Bronchial epithelial cell (primary cell): ENCODE measurements around the gene SIMC1. TPM values are rescaled to one million over a fixed set of nuclear protein-coding genes. Genes with fewer than 3 reads are reported as not detected.
"Not testable (repeated sequence)": the region's sequence is repeated elsewhere in the genome, so short reads cannot be mapped to it uniquely, and the experiment has no call there.

ENCODE experiments used
- DNase-seq: peaks from one replicate; pipeline ENCODE4 v3.0.0-alpha.2; 2010; ENCODE audit warnings: low read depth
- FAIRE-seq: peaks from 2 replicates; lab custom pipeline; 2011; peaks lifted over from hg19 to GRCh38; lab: Jason Lieb, UNC
- H3K27me3 ChIP-seq: 2 replicates; pipeline ENCODE4 v1.5.1; 2011; ENCODE audit warnings: low read length; ENCODE audit not compliant: control insufficient read depth, insufficient read depth
- H3K36me3 ChIP-seq: 2 replicates; pipeline ENCODE4 v1.5.1; 2011; ENCODE audit warnings: low read length; ENCODE audit not compliant: control insufficient read depth, insufficient read depth
- H3K4me3 ChIP-seq: 2 replicates; pipeline ENCODE4 v1.5.1; 2011; ENCODE audit warnings: mild to moderate bottlenecking, low read depth, low read length, control low read depth
- total RNA-seq: library from RNA; depleted of rRNA; stranded (reverse); fragments of >200 nt; gene quantifications from 2 replicates; pipeline ENCODE4 v1.2.1, GENCODE V29; 2014
- TF ChIP-seq, protein P1 (sequence below): IDR thresholded peaks from 2 replicates; pipeline ENCODE4 v1.5.1; 2011; ENCODE audit warnings: mild to moderate bottlenecking, moderate library complexity, low read length, control low read depth, inconsistent platforms; ENCODE audit not compliant: insufficient read depth, severe bottlenecking

Gene SIMC1
- total RNA-seq, 1 donor from 2014 or later, result 1.3 TPM

DNA sequence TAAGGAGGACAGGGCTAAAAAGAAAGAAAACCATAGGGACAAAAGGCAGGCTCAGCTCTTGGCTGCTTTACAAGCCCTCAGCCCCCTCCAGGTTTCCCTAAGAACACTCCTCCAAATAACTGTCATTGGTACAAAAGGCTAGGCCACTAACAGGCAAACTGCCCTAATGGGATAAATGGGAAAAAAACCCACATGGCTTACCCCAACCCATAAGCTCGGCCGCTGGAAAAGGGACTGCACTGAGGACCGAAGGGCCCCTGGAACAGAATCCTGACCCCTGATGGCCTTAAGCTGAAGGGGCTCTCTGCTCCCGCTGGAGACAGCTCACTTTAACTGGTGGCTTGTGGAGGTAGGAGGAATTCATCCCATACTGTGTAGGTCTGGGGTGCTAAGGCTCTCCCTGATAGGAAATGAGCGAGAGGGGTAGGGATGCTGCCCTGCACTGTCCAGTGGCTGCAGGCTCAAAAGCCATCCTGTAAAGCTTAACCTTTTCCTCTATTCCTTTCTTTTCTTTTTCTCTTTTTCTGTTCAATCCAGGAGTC is 21.0 kb upstream of the SIMC1 start:
- DNase-seq, H3K27me3 ChIP-seq, H3K4me3 ChIP-seq, H3K36me3 ChIP-seq: not testable (repeated sequence)
- peak; percentile 66 for FAIRE-seq

DNA sequence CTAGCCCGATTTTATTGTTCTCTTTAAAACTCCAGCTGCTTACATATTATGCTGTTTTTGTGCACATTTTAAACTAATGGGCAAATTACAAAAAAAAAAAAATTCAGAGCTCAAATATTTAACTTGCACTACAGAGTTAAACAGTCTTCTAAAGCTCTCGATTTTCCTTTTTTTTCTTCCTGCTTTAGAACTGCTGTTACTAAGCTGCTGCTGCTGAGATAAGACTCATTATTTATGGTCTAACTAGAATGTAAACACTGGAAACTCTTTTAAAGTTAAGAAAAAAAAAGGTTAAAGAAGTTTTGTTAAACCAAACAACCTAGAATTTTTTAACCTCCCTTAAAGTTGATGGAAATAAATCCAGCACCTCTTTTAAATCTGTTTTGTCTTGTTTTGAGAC is 20.5 kb upstream of the SIMC1 start:
- FAIRE-seq, DNase-seq, H3K36me3 ChIP-seq, H3K4me3 ChIP-seq, H3K27me3 ChIP-seq: not testable (repeated sequence)

DNA sequence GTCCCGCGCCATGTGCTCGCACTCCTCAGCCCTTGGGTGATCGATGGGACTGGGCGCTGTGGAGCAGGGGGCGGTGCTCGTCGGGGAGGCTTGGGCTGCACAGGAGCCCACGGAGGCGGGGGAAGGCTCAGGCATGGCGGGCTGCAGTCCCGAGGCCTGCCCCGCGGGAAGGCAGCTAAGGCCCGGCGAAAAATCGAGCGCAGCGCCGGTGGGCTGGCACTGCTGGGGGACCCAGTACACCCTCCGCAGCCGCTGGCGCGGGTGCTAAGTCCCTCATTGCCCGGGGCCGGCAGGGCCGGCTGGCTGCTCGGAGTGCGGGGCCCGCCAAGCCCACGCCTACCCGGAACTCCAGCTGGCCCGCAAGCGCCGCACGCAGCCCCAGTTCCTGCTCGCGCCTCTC is 16.2 kb upstream of the SIMC1 start:
- not testable (repeated sequence) for FAIRE-seq, H3K4me3 ChIP-seq, H3K36me3 ChIP-seq, DNase-seq, H3K27me3 ChIP-seq

DNA sequence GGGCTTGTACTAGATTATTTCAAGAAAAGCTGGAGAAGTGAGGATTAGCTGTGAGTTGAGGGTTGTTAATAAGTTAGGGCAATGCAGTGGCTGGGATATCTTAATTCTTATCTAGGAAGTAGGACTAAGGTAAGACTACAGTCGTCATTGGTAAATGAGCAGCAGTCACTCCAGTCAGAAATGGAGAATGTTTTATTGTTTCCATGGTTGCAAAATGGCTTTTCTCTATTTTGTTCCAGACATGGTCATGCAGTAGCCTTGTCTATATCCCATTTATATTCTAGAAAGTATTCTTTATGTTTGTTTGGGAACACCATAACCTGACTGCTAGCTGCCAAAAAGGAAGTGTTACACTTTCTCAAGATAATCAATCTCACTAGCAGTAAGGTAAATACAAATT is 9.9 kb upstream of the SIMC1 start:
- not testable (repeated sequence) for H3K27me3 ChIP-seq, FAIRE-seq, H3K4me3 ChIP-seq, H3K36me3 ChIP-seq, DNase-seq

DNA sequence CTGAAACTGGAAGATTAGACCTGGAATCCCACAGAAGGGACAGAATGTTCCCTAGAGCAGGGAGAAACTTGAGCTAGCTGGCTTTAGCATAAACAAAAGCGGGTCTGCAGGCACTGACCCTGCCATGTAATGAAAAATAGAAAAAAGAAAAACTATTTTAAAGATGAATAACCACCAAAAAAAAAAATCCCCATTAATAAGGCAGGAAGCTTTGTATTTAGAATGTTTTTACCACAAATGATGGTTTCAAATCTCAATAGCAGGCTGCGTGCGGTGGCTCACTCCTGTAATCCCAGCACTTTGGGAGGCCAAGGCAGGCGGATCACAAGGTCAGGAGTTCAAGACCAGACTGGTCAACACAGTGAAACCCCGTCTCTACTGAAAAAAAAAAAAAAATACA is 5.0 kb upstream of the SIMC1 start:
- not testable (repeated sequence) for H3K4me3 ChIP-seq, H3K36me3 ChIP-seq, DNase-seq, FAIRE-seq, H3K27me3 ChIP-seq

DNA sequence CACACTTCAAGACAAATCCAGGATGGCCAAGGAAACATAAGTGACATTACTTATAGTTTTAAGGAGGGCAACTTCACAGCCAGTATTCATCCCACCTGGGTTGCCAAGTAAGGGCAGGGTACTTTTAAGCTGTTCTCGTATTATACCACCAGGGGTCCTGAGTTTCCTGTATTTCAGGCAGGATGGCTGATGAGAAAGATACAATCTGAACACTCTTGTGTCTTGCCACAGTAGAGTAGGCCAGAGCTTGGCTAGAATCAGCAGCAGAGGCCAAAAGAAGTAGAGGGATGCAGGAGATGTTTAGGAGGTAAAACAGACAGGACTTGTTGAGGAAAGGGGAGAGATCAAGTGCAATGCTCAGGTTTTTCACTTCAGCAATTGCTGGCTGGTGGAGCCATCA is 3.1 kb upstream of the SIMC1 start:
- TF ChIP-seq, protein P1, sequence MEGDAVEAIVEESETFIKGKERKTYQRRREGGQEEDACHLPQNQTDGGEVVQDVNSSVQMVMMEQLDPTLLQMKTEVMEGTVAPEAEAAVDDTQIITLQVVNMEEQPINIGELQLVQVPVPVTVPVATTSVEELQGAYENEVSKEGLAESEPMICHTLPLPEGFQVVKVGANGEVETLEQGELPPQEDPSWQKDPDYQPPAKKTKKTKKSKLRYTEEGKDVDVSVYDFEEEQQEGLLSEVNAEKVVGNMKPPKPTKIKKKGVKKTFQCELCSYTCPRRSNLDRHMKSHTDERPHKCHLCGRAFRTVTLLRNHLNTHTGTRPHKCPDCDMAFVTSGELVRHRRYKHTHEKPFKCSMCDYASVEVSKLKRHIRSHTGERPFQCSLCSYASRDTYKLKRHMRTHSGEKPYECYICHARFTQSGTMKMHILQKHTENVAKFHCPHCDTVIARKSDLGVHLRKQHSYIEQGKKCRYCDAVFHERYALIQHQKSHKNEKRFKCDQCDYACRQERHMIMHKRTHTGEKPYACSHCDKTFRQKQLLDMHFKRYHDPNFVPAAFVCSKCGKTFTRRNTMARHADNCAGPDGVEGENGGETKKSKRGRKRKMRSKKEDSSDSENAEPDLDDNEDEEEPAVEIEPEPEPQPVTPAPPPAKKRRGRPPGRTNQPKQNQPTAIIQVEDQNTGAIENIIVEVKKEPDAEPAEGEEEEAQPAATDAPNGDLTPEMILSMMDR, result peak; percentile 22
- H3K4me3 ChIP-seq, H3K27me3 ChIP-seq, H3K36me3 ChIP-seq, FAIRE-seq: not testable (repeated sequence)
- peak; percentile 37 for DNase-seq

DNA sequence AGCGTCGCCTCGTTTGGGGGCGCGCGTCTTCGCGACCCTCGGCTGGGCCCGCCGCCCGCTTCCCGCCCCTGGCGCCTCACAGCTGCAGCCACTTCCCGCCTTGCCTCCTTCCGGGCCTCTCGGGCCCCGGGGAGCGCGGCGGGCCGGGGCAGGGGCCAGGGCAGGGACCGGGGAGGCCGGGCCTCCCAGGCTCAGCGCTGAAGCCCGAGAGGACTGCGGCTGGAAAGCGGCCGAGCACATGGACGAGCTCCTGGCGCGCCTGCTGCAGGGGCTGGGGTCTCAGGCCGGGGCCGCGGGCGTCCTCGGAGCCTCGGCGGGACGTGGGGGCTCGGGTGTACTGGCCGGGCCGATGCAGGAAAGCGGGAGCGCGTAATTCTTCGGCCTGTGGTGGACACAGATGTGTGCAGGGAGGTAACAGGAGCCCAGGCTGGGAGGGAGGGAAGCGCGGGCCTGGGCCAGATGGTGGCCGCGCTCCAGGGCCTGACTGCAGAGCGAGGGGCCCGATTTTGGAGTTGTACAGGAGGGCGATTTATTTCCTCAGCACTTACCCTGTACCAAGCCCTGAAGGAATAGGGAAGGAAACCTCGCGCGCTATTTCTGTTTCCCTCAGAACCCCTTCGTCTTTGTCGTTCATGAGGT is 540 bp downstream of the SIMC1 start:
- H3K36me3 ChIP-seq, DNase-seq, FAIRE-seq, H3K27me3 ChIP-seq: not testable (repeated sequence)
- H3K4me3 ChIP-seq, result peak overlapping the region; percentile 36

DNA sequence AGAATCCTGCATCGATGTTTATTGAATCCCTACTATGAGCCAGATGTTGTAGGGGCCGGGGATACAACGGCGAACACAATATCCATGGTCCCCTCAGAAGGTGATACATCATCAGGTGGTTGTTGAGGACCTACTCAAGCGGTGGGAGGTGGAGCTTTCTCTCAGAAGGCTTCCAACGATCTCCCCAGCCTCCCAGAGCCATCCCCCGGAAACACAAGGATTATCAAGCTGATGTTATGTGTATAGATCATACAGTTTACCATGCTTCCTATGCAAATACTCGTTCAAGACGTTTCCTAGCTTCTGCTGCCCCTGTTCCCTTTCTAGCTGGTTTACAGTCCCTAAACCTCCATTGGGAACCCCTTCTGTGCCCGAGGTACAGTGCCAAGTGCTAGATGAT is 1.1 kb downstream of the SIMC1 start:
- not testable (repeated sequence) for H3K27me3 ChIP-seq, H3K36me3 ChIP-seq, DNase-seq, H3K4me3 ChIP-seq
- peak; percentile 40 for FAIRE-seq

DNA sequence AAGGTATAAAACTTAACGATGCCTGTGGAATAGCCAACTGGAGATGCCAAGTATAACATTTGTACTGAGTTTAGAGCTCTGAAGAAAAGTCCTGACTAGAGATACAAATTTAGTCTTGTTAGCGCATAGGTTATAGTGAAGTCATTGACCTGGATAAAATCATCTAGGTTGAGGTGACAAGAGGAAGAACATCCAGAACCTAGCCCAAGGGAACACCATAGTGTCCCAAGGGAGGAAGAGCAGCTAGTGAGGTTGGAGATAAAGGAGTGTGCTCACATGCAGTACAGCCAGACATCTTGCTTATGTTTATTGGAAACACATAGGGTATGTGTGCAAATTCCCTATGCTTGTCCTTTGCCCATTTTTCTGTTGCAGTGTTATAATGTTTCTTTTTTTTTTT is 6.1 kb downstream of the SIMC1 start:
- not testable (repeated sequence) for FAIRE-seq, H3K36me3 ChIP-seq, H3K27me3 ChIP-seq, H3K4me3 ChIP-seq, DNase-seq

DNA sequence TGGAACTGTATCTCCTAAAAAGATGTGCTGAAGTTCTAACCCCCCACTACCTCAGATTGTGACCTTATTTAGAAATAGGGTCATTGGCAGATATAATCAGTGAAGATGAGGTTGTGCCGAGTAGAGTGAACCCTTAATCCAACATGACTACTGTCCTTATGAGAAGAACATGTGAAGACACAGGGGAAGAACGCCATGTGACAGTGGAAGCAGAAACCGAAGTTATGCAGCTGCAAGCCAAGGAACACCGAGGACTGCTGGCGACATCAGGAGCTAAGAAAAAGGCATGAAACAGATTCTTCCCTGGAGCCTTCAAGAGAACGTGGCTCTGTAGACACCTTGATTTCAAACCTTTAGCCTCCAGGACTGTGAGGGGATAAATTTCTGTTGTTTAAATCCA is 6.8 kb downstream of the SIMC1 start:
- not testable (repeated sequence) for FAIRE-seq, H3K36me3 ChIP-seq, H3K4me3 ChIP-seq, DNase-seq, H3K27me3 ChIP-seq

DNA sequence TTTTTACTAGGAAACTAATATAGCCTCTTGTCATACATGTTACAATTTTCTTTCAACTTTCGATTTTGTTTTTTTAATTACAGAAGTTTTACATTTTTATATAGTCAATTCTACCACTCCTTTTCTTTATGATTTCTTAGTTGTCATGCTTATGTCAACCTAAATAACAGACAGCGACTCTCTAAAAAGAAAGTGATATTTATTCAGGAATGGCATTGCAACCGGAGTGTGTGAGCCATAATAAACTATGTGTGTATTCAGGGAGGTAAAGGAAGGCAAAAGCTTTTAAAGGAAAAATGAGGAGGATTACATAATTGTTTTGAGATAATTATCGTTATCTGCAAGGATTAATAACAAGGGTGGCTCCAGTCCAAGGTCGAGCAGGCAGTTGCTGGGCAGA is 7.3 kb downstream of the SIMC1 start:
- not testable (repeated sequence) for FAIRE-seq, DNase-seq, H3K27me3 ChIP-seq, H3K4me3 ChIP-seq, H3K36me3 ChIP-seq

DNA sequence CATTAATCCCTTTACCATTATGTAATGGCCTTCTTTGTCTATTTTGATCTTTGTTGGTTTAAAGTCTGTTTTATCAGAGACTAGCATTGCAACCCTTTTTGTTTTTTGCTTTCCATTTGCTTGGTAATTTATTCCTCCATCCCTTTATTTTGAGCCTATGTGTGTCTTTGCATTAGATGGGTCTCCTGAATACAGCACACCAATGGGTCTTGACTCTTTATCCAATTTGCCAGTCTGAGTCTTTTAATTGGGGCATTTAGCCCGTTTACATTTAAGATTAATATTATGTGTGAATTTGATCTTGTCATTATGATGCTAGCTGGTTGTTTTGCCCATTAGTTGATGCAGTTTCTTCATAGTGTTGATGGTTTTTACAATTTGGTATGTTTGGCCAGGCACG is 12.5 kb downstream of the SIMC1 start:
- not testable (repeated sequence) for H3K27me3 ChIP-seq, DNase-seq, H3K36me3 ChIP-seq, H3K4me3 ChIP-seq, FAIRE-seq

DNA sequence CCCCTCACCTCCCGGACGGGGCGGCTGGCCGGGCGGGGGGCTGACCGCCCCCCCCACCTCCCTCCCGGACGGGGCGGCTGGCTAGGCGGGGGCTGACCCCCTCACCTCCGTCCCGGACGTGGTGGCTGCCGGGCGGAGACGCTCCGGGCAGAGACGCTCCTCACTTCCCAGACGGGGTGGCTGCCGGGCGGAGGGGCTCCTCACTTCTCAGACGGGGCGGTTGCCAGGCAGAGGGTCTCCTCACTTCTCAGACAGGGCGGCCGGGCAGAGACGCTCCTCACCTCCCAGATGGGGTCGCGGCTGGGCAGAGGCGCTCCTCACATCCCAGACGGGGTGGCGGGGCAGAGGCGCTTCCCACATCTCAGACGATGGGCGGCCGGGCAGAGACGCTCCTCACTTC is 13.9 kb downstream of the SIMC1 start:
- not testable (repeated sequence) for H3K36me3 ChIP-seq, H3K4me3 ChIP-seq, DNase-seq, FAIRE-seq, H3K27me3 ChIP-seq
